Loucy (cell line): Measurements from ENCODE around the gene CCDC89.

Experiments used
- H2AFZ ChIP-seq: fragments of 200-600 bp; sonication (generic); 2 replicates; pipeline ENCODE4 v1.6.0; 2016; ENCODE audit warnings: antibody characterized with exemption, mild to moderate bottlenecking, low read length, moderate library complexity
- H3F3A ChIP-seq: fragments of 200-600 bp; 2 replicates; pipeline ENCODE4 v1.6.0; 2016; ENCODE audit warnings: antibody characterized with exemption, low read depth, mild to moderate bottlenecking
- H3K27me3 ChIP-seq: fragments of 200-600 bp; sonication (generic); 2 replicates; pipeline ENCODE4 v1.6.1; 2014; ENCODE audit warnings: low read length, mild to moderate bottlenecking; ENCODE audit not compliant: insufficient read depth, poor library complexity, severe bottlenecking
- H3K36me3 ChIP-seq: fragments of 200-600 bp; sonication (generic); 2 replicates; pipeline ENCODE4 v1.6.1; 2016; ENCODE audit warnings: low read length; ENCODE audit not compliant: insufficient read depth
- H3K4me1 ChIP-seq: fragments of 200-600 bp; sonication (generic); 2 replicates; pipeline ENCODE4 v1.5.1; 2014; ENCODE audit warnings: low read length, mild to moderate bottlenecking; ENCODE audit not compliant: insufficient read depth, poor library complexity, severe bottlenecking
- H3K4me2 ChIP-seq: fragments of 200-600 bp; sonication (generic); 2 replicates; pipeline ENCODE4 v1.6.0; 2014; ENCODE audit warnings: antibody characterized with exemption, low read length, low read depth, mild to moderate bottlenecking; ENCODE audit not compliant: poor library complexity, severe bottlenecking
- H3K4me3 ChIP-seq: fragments of 200-600 bp; sonication (generic); 2 replicates; pipeline ENCODE4 v1.5.1; 2014; ENCODE audit warnings: low read length, mild to moderate bottlenecking, mixed read lengths; ENCODE audit not compliant: poor library complexity, severe bottlenecking
- H3K79me2 ChIP-seq: fragments of 200-600 bp; sonication (generic); 2 replicates; pipeline ENCODE4 v1.6.1; 2014; ENCODE audit warnings: low read length; ENCODE audit not compliant: insufficient read depth
- H3K9ac ChIP-seq: fragments of 200-600 bp; sonication (generic); 2 replicates; pipeline ENCODE4 v1.6.0; 2014; ENCODE audit warnings: mild to moderate bottlenecking, low read depth, low read length, moderate library complexity; ENCODE audit not compliant: poor library complexity, severe bottlenecking
- H3K9me2 ChIP-seq: fragments of 200-600 bp; sonication (generic); replicated peaks from 2 replicates; pipeline ENCODE4 v1.6.1; 2016; ENCODE audit warnings: low read depth, low read length, mixed read lengths
- H3K9me3 ChIP-seq: fragments of 200-600 bp; sonication (generic); 2 replicates; pipeline ENCODE4 v1.6.1; 2014; ENCODE audit warnings: mild to moderate bottlenecking, antibody characterized with exemption, low read length, low read depth; ENCODE audit not compliant: insufficient read depth
- H4K20me1 ChIP-seq: fragments of 200-600 bp; sonication (generic); 2 replicates; pipeline ENCODE4 v1.6.0; 2014; ENCODE audit warnings: antibody characterized with exemption, low read length, mild to moderate bottlenecking; ENCODE audit not compliant: insufficient read depth, poor library complexity, severe bottlenecking
- CTCF ChIP-seq: fragments of 200-600 bp; sonication (generic); conservative IDR thresholded peaks from 2 replicates; pipeline ENCODE4 v1.5.1; 2014; ENCODE audit warnings: mild to moderate bottlenecking, antibody characterized with exemption, low read length
- EZH2phosphoT487 ChIP-seq: fragments of 200-600 bp; IDR thresholded peaks from 2 replicates; pipeline ENCODE4 v1.6.1; 2018; ENCODE audit warnings: antibody characterized with exemption, mild to moderate bottlenecking, moderate library complexity, borderline replicate concordance

The CCDC89 gene

GRCh38 chr11:85725510-85726258, 39.7 kb upstream of the CCDC89 start:
- Histone ChIP-seq H3F3A (no peaks in the 10 kb centered on the region), H3K4me2 (no peak overlapping the region), H3K79me2 (no peaks in the 10 kb centered on the region), H4K20me1 (no peaks in the 10 kb centered on the region), H3K36me3 (no peaks in the 10 kb centered on the region), H2AFZ (no peak overlapping the region), H3K9ac (no peak overlapping the region), H3K27me3 (no peaks in the 10 kb centered on the region), H3K4me1 (no peaks in the 10 kb centered on the region), H3K9me2 (no peaks in the 10 kb centered on the region), H3K9me3 (no peaks in the 10 kb centered on the region), H3K4me3 (no peak overlapping the region)
- TF ChIP-seq CTCF (no peak), EZH2phosphoT487 (no peak)

GRCh38 chr11:85724748-85725465, 38.9 kb upstream of the CCDC89 start:
- no peak overlapping the region for H3K4me2 ChIP-seq
- no peaks in the 10 kb centered on the region for H3K4me1 ChIP-seq
- no peak overlapping the region for H3K9ac ChIP-seq
- H3K4me3 ChIP-seq = no peak overlapping the region
- H3F3A ChIP-seq = no peaks in the 10 kb centered on the region
- no peaks in the 10 kb centered on the region for H3K9me3 ChIP-seq
- H3K9me2 ChIP-seq = no peaks in the 10 kb centered on the region
- H3K27me3 ChIP-seq = no peaks in the 10 kb centered on the region
- no peak overlapping the region for H2AFZ ChIP-seq
- H3K79me2 ChIP-seq = no peaks in the 10 kb centered on the region
- TF ChIP-seq EZH2phosphoT487 = no peak
- no peak for TF ChIP-seq CTCF
- H3K36me3 ChIP-seq = no peaks in the 10 kb centered on the region
- H4K20me1 ChIP-seq = no peaks in the 10 kb centered on the region

GRCh38 chr11:85723088-85723487, 37.1 kb upstream of the CCDC89 start:
- TF ChIP-seq EZH2phosphoT487 = no peak
- TF ChIP-seq CTCF = no peak
- H2AFZ ChIP-seq = no peak overlapping the region
- H3K9me3 ChIP-seq = no peaks in the 10 kb centered on the region
- H3K36me3 ChIP-seq = no peaks in the 10 kb centered on the region
- H3K9me2 ChIP-seq = no peaks in the 10 kb centered on the region
- H3K4me3 ChIP-seq = no peak overlapping the region
- H3K4me2 ChIP-seq = no peak overlapping the region
- H3F3A ChIP-seq = no peaks in the 10 kb centered on the region
- no peaks in the 10 kb centered on the region for H4K20me1 ChIP-seq
- no peaks in the 10 kb centered on the region for H3K4me1 ChIP-seq
- H3K79me2 ChIP-seq = no peaks in the 10 kb centered on the region
- H3K27me3 ChIP-seq = no peaks in the 10 kb centered on the region
- H3K9ac ChIP-seq = no peak overlapping the region
